K562 (cell line): Measurements from ENCODE around the gene SND1. TPM values are rescaled to one million over a fixed set of nuclear protein-coding genes. Genes with fewer than 3 reads are reported as not detected.

Experiments
- ATAC-seq: fragments of 200-7000 bp; cut with Tn5 transposase; 3 replicates; pipeline ENCODE4 v1.9.1; 2020; ENCODE audit warnings: moderate library complexity
- BruUV-seq: library from RNA; stranded (reverse); fragments of 400-500 nt; replicated peaks from 2 replicates; lab custom pipeline; 2021; lab: Mats Ljungman, UMichigan
- CTCF ChIA-PET: fragments of 300-600 bp; formaldehyde crosslinking; extraction: SDS; loops from one replicate; lab custom pipeline; 2021; ENCODE audit warnings: low intra/inter-chr PET ratio; lab: Yijun Ruan, JAX
- POLR2A ChIA-PET: fragments of 300-600, 350-650 bp; sonication (Branson Sonifier 250); formaldehyde crosslinking; extraction: SDS; loops from one replicate; lab custom pipeline; 2021; ENCODE audit warnings: antibody characterized with exemption, inconsistent platforms; lab: Yijun Ruan, JAX
- DNase-seq, 4 experiments: peaks; one replicate each; pipeline versions ENCODE4 v3.0.0 to v3.0.0-alpha.2; 2011 to 2018; ENCODE audit warnings: low spot score in 3 of 4, mixed read lengths in 3 of 4; ENCODE audit errors: extremely low read depth in 1 of 4
- FAIRE-seq: peaks from 2 replicates; lab custom pipeline; 2011; peaks lifted over from hg19 to GRCh38; lab: Jason Lieb, UNC
- H2AFZ ChIP-seq: 2 replicates; pipeline ENCODE4 v1.6.0; 2011; ENCODE audit warnings: low read depth, low read length, control low read depth, inconsistent platforms
- H3K27ac ChIP-seq: fragments of 200-600 bp; 3 replicates; pipeline ENCODE4 v1.8.0; 2011; ENCODE audit warnings: low read depth, mild to moderate bottlenecking, control low read depth, inconsistent platforms, low read length, moderate library complexity, mixed read lengths; ENCODE audit errors: extremely low read depth
- H3K27me3 ChIP-seq, 2 experiments: fragments of 300-600 bp in 1 of 2; 2 replicates in 1 of 2; 3 replicates in 1 of 2; pipeline versions ENCODE4 v1.6.0 to v1.8.0; 2011; ENCODE audit warnings: inconsistent platforms in 2 of 2, low read length in 2 of 2, mild to moderate bottlenecking in 1 of 2, mixed read lengths in 1 of 2, moderate library complexity in 1 of 2; ENCODE audit not compliant: control insufficient read depth in 2 of 2, insufficient read depth in 2 of 2
- H3K36me3 ChIP-seq: fragments of 300-600 bp; 3 replicates; pipeline ENCODE4 v1.8.0; 2011; ENCODE audit warnings: mild to moderate bottlenecking, low read length, inconsistent platforms; ENCODE audit not compliant: control insufficient read depth, insufficient read depth
- H3K4me1 ChIP-seq, 2 experiments: fragments of 200-600 bp in 1 of 2; replicated peaks in 1 of 2; 2 replicates in 1 of 2; 3 replicates in 1 of 2; pipeline versions ENCODE4 v1.5.1 to v1.8.0; 2011; ENCODE audit warnings: inconsistent platforms in 2 of 2, low read length in 2 of 2, mild to moderate bottlenecking in 1 of 2, mixed read lengths in 1 of 2, moderate library complexity in 1 of 2; ENCODE audit not compliant: control insufficient read depth in 2 of 2, insufficient read depth in 2 of 2
- H3K4me2 ChIP-seq: 2 replicates; pipeline ENCODE4 v1.6.1; 2011; ENCODE audit warnings: low read length, control low read depth, inconsistent platforms, mixed read lengths; ENCODE audit not compliant: insufficient read depth
- H3K4me3 ChIP-seq: fragments of 200-600 bp; sonication (generic), shearing (Covaris generic); 2 replicates; pipeline ENCODE4 v1.5.1; 2016; ENCODE audit warnings: control low read depth, inconsistent platforms
- H3K79me2 ChIP-seq: fragments of 200-600 bp; 3 replicates; pipeline ENCODE4 v1.8.0; 2011; ENCODE audit warnings: low read length, inconsistent platforms; ENCODE audit not compliant: control insufficient read depth, insufficient read depth
- H3K9ac ChIP-seq, 2 experiments: 2 replicates each; pipeline versions ENCODE4 v1.6.0 to v1.6.1; 2011; ENCODE audit warnings: low read depth in 2 of 2, low read length in 2 of 2, control low read depth in 1 of 2, inconsistent platforms in 1 of 2, mild to moderate bottlenecking in 1 of 2, mixed read lengths in 1 of 2; ENCODE audit not compliant: insufficient read depth in 1 of 2
- H3K9me1 ChIP-seq: one replicate; pipeline ENCODE4 v1.6.0; 2011; ENCODE audit warnings: inconsistent platforms, mild to moderate bottlenecking, low read length, moderate library complexity; ENCODE audit not compliant: control insufficient read depth, insufficient read depth
- H3K9me3 ChIP-seq: replicated peaks from 2 replicates; pipeline ENCODE4 v1.5.1; 2011; ENCODE audit warnings: low read depth, low read length, inconsistent platforms; ENCODE audit not compliant: control insufficient read depth, insufficient read depth
- H4K20me1 ChIP-seq: replicated peaks from 2 replicates; pipeline ENCODE4 v1.6.1; 2011; ENCODE audit warnings: low read length, inconsistent platforms, mixed read lengths; ENCODE audit not compliant: control insufficient read depth, insufficient read depth
- ELK3 ChIP-seq: fragments of 450-650 bp; formaldehyde crosslinking; IDR thresholded peaks from 2 replicates; pipeline ENCODE4 v1.4.0; 2020; ENCODE audit warnings: mild to moderate bottlenecking
- RHOXF2B ChIP-seq: fragments of 250-450 bp; sonication (Bioruptor Pico); conservative IDR thresholded peaks from 2 replicates; pipeline ENCODE4 v1.5.1; 2021
- TOE1 ChIP-seq, 2 experiments: fragments of 450-650 bp in 1 of 2; sonication (generic) in 1 of 2; formaldehyde crosslinking in 1 of 2; IDR thresholded peaks; 2 replicates each; pipeline versions ENCODE4 v1.7.1 to v1.8.0; 2016 to 2022; ENCODE audit warnings: borderline replicate concordance in 2 of 2, mild to moderate bottlenecking in 2 of 2, antibody characterized with exemption in 1 of 2, inconsistent platforms in 1 of 2, low read depth in 1 of 2, missing genetic modification reagents in 1 of 2, moderate library complexity in 1 of 2
- ZNF121 ChIP-seq: sonication (generic); formaldehyde crosslinking; conservative IDR thresholded peaks from 2 replicates; pipeline ENCODE4 v1.8.0; 2022; ENCODE audit warnings: missing genetic modification reagents
- ZNF695 ChIP-seq: fragments of 450-650 bp; formaldehyde crosslinking; IDR thresholded peaks from 2 replicates; pipeline ENCODE4 v1.4.0; 2020; ENCODE audit warnings: mild to moderate bottlenecking, moderate library complexity
- ZNF75A ChIP-seq: fragments of 450-650 bp; formaldehyde crosslinking; IDR thresholded peaks from 2 replicates; pipeline ENCODE4 v1.4.0; 2020; ENCODE audit warnings: mild to moderate bottlenecking
- WGBS: fragments of 100-300 bp; shearing (Covaris generic); methylation state at CpG from one replicate; pipeline ENCODE4 v1.1.6; 2016; ENCODE audit warnings: low coverage, mixed read lengths; ENCODE audit not compliant: insufficient coverage; ENCODE audit errors: missing lambda C conversion rate; 5-methylcytosine and 5-hydroxymethylcytosine counted together
- in situ Hi-C: fragments of 300-500 bp; cut with MboI; formaldehyde crosslinking; loops from 4 replicates; pipeline ENCODE4 v1.15.0; 2018; ENCODE audit warnings: inconsistent platforms, mixed read lengths
- intact Hi-C: fragments of 100-400 bp; cut with micrococcal nuclease; formaldehyde crosslinking; loops from 2 replicates; pipeline ENCODE4 v1.14.2; 2022
- polyA plus RNA-seq, 8 experiments: library from polyadenylated mRNA; depleted of rRNA in 4 of 8; stranded (reverse) in 5 of 8; unstranded in 3 of 8; fragments of >200 nt; fragmentation: Nextera tagmentation in 2 of 8; fragmentation: Illumina TruSeq in 1 of 8; extraction: Ambion mirVana in 2 of 8; extraction: Trizol in 1 of 8; gene quantifications; 2 replicates each; pipeline versions ENCODE4 v1.2.1 to v1.2.3, GENCODE V29; 2011 to 2014; ENCODE audit warnings: inconsistent platforms in 1 of 8, missing spikeins in 1 of 8
- total RNA-seq, 7 experiments: library from RNA; depleted of rRNA in 6 of 7; stranded (reverse); fragments of >200 nt in 6 of 7; fragmentation: Illumina TruSeq in 2 of 7; extraction: Trizol in 2 of 7; gene quantifications; 2 replicates each; pipeline versions ENCODE4 v1.2.1 to v1.2.3, GENCODE V29; 2011 to 2021; ENCODE audit warnings: low replicate concordance in 1 of 7

SND1 gene
- total and polyA plus RNA-seq, 9 of the 15 experiments (the other 6 are each of a cell fraction or from before 2014, with no cell fraction given): 46.5 to 307 (median 191) TPM

DNA sequence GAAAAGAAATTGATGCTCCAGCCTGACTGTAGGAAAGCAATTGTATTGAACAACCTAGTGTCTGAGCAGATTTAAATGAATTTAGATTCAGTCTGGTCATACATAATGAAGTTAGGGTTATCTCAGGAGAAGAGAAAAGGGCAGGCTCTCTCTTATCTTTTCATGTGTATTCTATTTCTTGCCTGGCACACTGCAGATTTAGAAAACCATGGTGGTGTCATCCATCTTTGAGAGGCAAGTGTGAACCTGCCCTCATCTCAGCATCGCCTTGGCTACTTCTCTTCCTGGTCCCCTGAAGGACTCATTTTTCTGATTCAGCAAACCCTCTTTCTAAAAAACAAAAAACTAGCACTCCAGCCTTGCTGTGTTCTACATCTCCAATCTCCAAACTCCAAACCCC, 241.6 kb downstream of the SND1 start:
- BruUV-seq: no TSS peak
- Histone ChIP-seq H2AFZ (no peak overlapping the region), H3K4me3 (no peak overlapping the region), H3K36me3 (peaks cover 67% of the 10 kb centered on the region), H3K27me3 (no peaks in the 10 kb centered on the region), H3K27ac (no peak overlapping the region), H3K4me2 (no peak overlapping the region), H3K9me1 (peaks cover 15% of the 10 kb centered on the region), H3K9ac (no peak overlapping the region), H3K9me3 (no peaks in the 10 kb centered on the region), H3K79me2 (peaks cover 53% of the 10 kb centered on the region), H4K20me1 (peaks cover 17% of the 10 kb centered on the region), H3K4me1 (peaks cover 42 to 75% of the 10 kb centered on the region in 2 experiments)
- TF ChIP-seq ELK3 (CRISPR knock-in tag) (no peak), RHOXF2B (CRISPR knock-in tag) (no peak), ZNF75A (no peak), TOE1 (IDR thresholded peaks at IDR 0.05; ENCODE audit: borderline replicate concordance) (no peak), TOE1 (CRISPR knock-in tag; IDR thresholded peaks at IDR 0.05; ENCODE audit: borderline replicate concordance, low read depth) (no peak), ZNF121 (CRISPR knock-in tag) (no peak), ZNF695 (CRISPR knock-in tag) (no peak)
- POLR2A ChIA-PET: interaction anchor here (1.4 to 2.1 kb wide), 2 partner anchors 10 to 16 kb away, joined by 5 to 13 read pairs; no protein-coding TSS in a partner anchor
- DNase-seq (no peak), FAIRE-seq (no peak), ATAC-seq (no peak)
- in situ Hi-C loops: no loop called here
- CTCF ChIA-PET: no interaction called here
- WGBS: 83% methylated on average over 1 of the region's 1 CpG
- intact Hi-C loops: loop anchor here (2.0 to 5.0 kb wide), 4 partner anchors 49 to 241 kb away; partner anchors contain the start of gene SND1
